Progenitor cell of endocrine pancreas (in vitro differentiated cells): ENCODE results near the gene ABCG4. TPM values are rescaled to one million over a fixed set of nuclear protein-coding genes. Genes with fewer than 3 reads are reported as not detected.

Source experiments
- DNase-seq: peaks from one replicate; pipeline ENCODE4 v3.0.0; 2021; ENCODE audit warnings: low spot score; ENCODE audit not compliant: unreplicated experiment
- H3K27ac Mint-ChIP-seq: 2 replicates; pipeline ENCODE4 v1.8.0; 2021; ENCODE audit warnings: mild to moderate bottlenecking, moderate library complexity, mixed read lengths
- H3K27me3 Mint-ChIP-seq: 2 replicates; pipeline ENCODE4 v1.8.0; 2021; ENCODE audit warnings: mixed read lengths
- H3K36me3 Mint-ChIP-seq: 2 replicates; pipeline ENCODE4 v1.8.0; 2022; ENCODE audit warnings: mixed read lengths; ENCODE audit not compliant: insufficient read depth
- H3K4me1 Mint-ChIP-seq: 2 replicates; pipeline ENCODE4 v1.8.0; 2021; ENCODE audit warnings: low read depth, mixed read lengths
- H3K4me3 Mint-ChIP-seq: 2 replicates; pipeline ENCODE4 v1.8.0; 2021; ENCODE audit warnings: low read depth, mild to moderate bottlenecking, moderate library complexity, mixed read lengths
- H3K9me3 Mint-ChIP-seq: 2 replicates; pipeline ENCODE4 v1.8.0; 2021; ENCODE audit warnings: low read depth, mixed read lengths
- total RNA-seq: library from RNA; stranded (reverse); gene quantifications from 2 replicates; pipeline ENCODE4 v1.2.1, GENCODE V29; 2021
- TF ChIP-seq, protein P1 (sequence below): fragments of 200-600 bp; sonication (generic); IDR thresholded peaks from one replicate; pipeline ENCODE4 v1.5.0; 2021; ENCODE audit warnings: antibody characterized with exemption, mild to moderate bottlenecking; ENCODE audit not compliant: unreplicated experiment

Gene ABCG4
- total RNA-seq, 1 donor from 2014 or later, result 0.53 TPM

DNA sequence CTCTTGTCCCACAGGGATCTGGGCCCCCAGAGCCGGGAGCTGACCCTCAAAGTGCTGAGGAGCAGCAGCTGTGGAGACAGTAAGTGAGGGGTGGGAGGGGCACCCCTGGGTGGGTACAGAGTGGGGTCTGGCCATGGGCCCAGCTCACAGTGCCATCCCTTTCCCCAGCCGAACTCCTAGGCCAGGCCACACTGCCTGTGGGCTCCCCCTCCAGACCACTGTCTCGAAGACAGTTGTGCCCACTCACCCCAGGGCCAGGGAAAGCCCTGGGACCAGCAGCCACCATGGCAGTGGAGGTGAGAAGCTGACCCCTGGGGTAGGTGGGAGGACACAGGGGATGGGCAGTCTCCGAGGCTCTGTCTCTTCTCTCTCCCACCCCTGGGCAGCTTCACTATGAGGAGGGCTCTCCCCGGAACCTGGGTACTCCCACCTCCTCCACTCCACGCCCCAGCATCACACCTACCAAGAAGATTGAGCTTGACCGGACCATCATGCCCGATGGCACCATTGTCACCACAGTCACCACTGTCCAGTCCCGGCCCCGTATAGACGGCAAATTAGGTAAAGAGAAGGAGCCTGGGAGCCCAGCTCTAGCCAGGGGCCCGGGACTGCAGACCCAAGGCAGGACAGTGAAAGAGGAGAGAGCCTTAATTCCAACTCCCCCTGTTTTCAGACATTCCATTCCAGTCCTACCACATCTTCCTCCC, 36.4 kb upstream of the ABCG4 start:
- TF ChIP-seq, protein P1, sequence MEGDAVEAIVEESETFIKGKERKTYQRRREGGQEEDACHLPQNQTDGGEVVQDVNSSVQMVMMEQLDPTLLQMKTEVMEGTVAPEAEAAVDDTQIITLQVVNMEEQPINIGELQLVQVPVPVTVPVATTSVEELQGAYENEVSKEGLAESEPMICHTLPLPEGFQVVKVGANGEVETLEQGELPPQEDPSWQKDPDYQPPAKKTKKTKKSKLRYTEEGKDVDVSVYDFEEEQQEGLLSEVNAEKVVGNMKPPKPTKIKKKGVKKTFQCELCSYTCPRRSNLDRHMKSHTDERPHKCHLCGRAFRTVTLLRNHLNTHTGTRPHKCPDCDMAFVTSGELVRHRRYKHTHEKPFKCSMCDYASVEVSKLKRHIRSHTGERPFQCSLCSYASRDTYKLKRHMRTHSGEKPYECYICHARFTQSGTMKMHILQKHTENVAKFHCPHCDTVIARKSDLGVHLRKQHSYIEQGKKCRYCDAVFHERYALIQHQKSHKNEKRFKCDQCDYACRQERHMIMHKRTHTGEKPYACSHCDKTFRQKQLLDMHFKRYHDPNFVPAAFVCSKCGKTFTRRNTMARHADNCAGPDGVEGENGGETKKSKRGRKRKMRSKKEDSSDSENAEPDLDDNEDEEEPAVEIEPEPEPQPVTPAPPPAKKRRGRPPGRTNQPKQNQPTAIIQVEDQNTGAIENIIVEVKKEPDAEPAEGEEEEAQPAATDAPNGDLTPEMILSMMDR, result no peak
- H3K27ac Mint-ChIP-seq, result no peak overlapping the region
- H3K4me3 Mint-ChIP-seq, result no peak overlapping the region
- no peaks in the 10 kb centered on the region for H3K9me3 Mint-ChIP-seq
- peaks cover 15% of the 10 kb centered on the region for H3K27me3 Mint-ChIP-seq
- DNase-seq, result no peak
- peaks cover 2% of the 10 kb centered on the region for H3K4me1 Mint-ChIP-seq
- no peaks in the 10 kb centered on the region for H3K36me3 Mint-ChIP-seq

DNA sequence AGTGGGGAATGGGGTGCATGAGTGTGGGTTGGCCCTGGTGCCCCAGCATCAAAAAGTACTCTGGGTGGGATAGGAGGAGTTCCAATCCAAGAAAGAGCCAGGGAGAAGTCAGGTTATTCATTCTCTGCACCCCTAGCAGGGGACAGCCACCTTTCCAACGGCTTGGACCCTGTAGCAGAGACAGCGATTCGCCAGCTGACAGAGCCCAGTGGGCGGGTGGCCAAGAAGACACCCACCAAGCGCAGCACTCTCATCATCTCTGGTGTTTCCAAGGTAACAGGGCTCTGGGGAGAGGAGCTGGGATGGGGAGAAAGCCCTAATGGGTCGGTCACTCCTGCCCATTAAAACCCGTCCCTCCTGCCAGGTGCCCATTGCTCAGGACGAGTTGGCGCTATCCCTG, 35.1 kb upstream of the ABCG4 start:
- TF ChIP-seq, protein P1, result no peak
- Mint-ChIP-seq H3K4me3 (no peak overlapping the region), H3K36me3 (no peaks in the 10 kb centered on the region), H3K27me3 (peaks cover 7% of the 10 kb centered on the region), H3K9me3 (no peaks in the 10 kb centered on the region), H3K27ac (no peak overlapping the region), H3K4me1 (no peaks in the 10 kb centered on the region)
- DNase-seq, result no peak

DNA sequence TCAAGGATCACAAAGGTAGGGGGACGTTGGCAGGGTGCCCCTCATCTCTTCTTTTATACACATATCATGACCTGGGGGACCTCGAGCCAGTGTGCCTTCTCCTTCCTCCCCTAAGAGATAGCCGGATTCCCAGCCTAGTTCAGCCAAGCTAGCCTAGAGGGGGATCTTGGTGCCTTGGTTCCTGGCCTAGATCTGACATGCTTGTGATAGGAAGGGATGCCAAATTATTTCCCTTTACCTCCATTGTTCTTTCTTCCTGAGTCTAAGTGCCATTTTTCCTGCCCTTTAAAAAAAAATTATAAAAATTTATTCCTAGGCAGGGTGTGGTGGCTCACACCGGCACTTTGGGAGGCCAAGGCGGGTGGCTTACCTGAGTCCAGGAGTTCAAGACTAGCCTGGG, 34.5 kb upstream of the ABCG4 start:
- TF ChIP-seq, protein P1, result no peak
- H3K27me3 Mint-ChIP-seq, result peaks cover 1% of the 10 kb centered on the region
- DNase-seq, result no peak
- H3K4me1 Mint-ChIP-seq, result no peaks in the 10 kb centered on the region
- no peak overlapping the region for H3K4me3 Mint-ChIP-seq
- no peaks in the 10 kb centered on the region for H3K9me3 Mint-ChIP-seq
- no peak overlapping the region for H3K27ac Mint-ChIP-seq
- H3K36me3 Mint-ChIP-seq, result no peaks in the 10 kb centered on the region

DNA sequence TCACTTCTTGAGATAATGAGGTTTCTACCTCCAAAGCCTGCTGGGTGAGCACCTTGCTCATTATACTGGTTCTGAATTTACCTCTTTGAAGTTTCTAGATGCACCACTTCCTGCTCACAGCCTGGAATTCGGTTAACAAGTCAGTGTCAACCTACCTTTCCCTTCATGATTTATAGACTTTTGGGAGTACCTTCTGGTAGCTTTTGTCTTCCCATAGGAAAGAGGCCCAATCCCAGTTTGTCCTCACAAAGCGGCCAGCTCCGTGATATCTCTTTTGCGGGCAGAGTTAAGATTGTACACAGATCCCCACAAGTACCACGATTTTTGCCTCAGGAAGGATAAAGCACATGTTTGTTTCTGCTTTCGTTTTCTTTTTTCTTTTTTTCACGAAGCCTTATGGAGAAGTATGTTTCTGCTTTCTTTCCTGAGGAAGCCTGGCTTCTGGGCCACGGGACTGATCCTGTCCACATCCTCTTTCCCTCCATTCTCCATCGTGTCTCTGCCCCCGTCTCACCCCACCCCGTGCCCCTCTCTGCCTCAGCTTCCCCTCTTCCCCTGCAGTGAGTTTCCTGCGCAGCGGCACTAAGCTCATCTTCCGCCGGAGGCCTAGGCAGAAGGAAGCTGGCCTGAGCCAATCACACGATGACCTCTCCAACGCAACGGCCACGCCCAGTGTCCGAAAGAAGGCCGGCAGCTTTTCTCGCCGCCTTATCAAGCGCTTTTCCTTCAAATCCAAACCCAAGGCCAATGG, 33.2 kb upstream of the ABCG4 start:
- H3K27me3 Mint-ChIP-seq, result no peaks in the 10 kb centered on the region
- H3K9me3 Mint-ChIP-seq, result no peaks in the 10 kb centered on the region
- no peak overlapping the region for H3K4me3 Mint-ChIP-seq
- peaks cover 5% of the 10 kb centered on the region for H3K4me1 Mint-ChIP-seq
- DNase-seq, result no peak
- no peaks in the 10 kb centered on the region for H3K36me3 Mint-ChIP-seq
- TF ChIP-seq, protein P1, result no peak
- H3K27ac Mint-ChIP-seq, result no peak overlapping the region

DNA sequence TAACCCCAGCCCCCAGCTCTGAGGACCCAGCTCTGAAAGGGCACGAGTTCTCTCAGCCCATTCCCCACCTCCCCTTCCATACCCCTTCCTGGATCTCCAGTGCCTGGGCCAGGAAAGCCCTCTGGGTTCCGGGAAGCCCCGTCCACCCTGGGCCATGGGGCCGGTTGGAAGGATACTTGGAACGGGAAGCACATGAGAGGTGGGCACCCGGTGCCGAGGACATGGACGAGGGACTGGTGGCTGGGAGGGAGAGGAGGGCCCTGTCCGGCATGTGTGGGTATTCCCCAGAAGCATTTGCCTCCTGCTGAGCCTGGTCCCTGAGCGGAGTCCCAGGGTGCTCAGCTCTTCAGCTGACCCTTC, 32.6 kb upstream of the ABCG4 start:
- TF ChIP-seq, protein P1, result no peak
- H3K36me3 Mint-ChIP-seq, result no peaks in the 10 kb centered on the region
- no peak for DNase-seq
- H3K27ac Mint-ChIP-seq, result no peak overlapping the region
- no peaks in the 10 kb centered on the region for H3K9me3 Mint-ChIP-seq
- H3K27me3 Mint-ChIP-seq, result no peaks in the 10 kb centered on the region
- H3K4me3 Mint-ChIP-seq, result no peak overlapping the region
- peaks cover 10% of the 10 kb centered on the region for H3K4me1 Mint-ChIP-seq
